ENCODE results near the gene KDM2B.

DNA sequence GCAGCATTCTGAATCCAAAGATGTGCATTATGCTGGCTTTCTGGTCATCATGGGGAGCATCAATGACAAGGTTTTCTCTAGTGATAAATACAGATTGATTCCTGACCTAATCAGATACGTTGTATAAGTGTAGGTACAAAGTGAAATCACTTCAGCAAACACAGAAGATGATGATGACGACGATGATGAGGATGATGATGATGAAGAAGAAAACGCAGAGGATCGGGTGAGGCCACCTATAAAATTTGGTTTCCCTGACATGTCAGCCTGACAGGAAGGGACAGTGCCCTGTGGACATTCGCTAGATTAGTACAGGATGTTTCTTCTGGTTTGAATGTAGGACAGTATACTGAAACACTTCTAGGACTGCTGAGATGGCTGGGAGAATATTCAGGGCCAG, 160.7 kb downstream of the KDM2B start:
- no peak for TF ChIP-seq ZFX (IDR thresholded peaks at IDR 0.05)
- TF ChIP-seq, protein P1, sequence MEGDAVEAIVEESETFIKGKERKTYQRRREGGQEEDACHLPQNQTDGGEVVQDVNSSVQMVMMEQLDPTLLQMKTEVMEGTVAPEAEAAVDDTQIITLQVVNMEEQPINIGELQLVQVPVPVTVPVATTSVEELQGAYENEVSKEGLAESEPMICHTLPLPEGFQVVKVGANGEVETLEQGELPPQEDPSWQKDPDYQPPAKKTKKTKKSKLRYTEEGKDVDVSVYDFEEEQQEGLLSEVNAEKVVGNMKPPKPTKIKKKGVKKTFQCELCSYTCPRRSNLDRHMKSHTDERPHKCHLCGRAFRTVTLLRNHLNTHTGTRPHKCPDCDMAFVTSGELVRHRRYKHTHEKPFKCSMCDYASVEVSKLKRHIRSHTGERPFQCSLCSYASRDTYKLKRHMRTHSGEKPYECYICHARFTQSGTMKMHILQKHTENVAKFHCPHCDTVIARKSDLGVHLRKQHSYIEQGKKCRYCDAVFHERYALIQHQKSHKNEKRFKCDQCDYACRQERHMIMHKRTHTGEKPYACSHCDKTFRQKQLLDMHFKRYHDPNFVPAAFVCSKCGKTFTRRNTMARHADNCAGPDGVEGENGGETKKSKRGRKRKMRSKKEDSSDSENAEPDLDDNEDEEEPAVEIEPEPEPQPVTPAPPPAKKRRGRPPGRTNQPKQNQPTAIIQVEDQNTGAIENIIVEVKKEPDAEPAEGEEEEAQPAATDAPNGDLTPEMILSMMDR (conservative IDR thresholded peaks at IDR 0.05), result no peak
